Gastroesophageal sphincter (tissue), 4 donors: ENCODE data around the gene LIN37. TPM values are rescaled to one million over a fixed set of nuclear protein-coding genes. Genes with fewer than 3 reads are reported as not detected.

Source experiments
- ATAC-seq: fragments of 150-250 bp; one replicate; pipeline ENCODE4 v1.9.1; 2016; ENCODE audit warnings: mild to moderate bottlenecking, moderate library complexity
- H3K27ac ChIP-seq, 4 donors: fragments of 200-600 bp; sonication (generic) in 3 of 4; 1 replicate in 3 of 4; 2 replicates in 1 of 4; pipeline ENCODE4 v1.5.1; 2016 to 2019
- H3K27me3 ChIP-seq: fragments of 200-600 bp; sonication (generic); one replicate; pipeline ENCODE4 v1.5.1; 2019
- H3K36me3 ChIP-seq, 2 donors: fragments of 200-600 bp; sonication (generic); one replicate each; pipeline ENCODE4 v1.5.1; 2019; ENCODE audit warnings: control low read depth in 1 of 2
- H3K4me1 ChIP-seq, 3 donors: fragments of 200-600 bp; sonication (generic); 1 replicate in 2 of 3; 2 replicates in 1 of 3; pipeline ENCODE4 v1.5.1; 2016 to 2019; ENCODE audit warnings: control low read depth in 2 of 3
- H3K4me3 ChIP-seq, 2 donors: fragments of 200-600 bp; sonication (generic); one replicate each; pipeline ENCODE4 v1.5.1; 2019; ENCODE audit warnings: mild to moderate bottlenecking in 1 of 2, moderate library complexity in 1 of 2
- H3K9me3 ChIP-seq, 3 donors: fragments of 200-600 bp; sonication (generic); one replicate each; pipeline ENCODE4 v1.5.1; 2017 to 2019; ENCODE audit warnings: control low read depth in 2 of 3
- EP300 ChIP-seq: sonication (generic); formaldehyde crosslinking; IDR thresholded peaks from one replicate; pipeline ENCODE4 v1.6.1; 2017; ENCODE audit warnings: antibody characterized with exemption, mild to moderate bottlenecking
- POLR2A ChIP-seq, 2 donors: fragments of 450-650 bp; IDR thresholded peaks; one replicate each; pipeline ENCODE4 v1.6.1; 2017; ENCODE audit warnings: antibody characterized with exemption in 2 of 2, mild to moderate bottlenecking in 2 of 2, moderate library complexity in 1 of 2
- POLR2AphosphoS5 ChIP-seq: sonication (generic); formaldehyde crosslinking; IDR thresholded peaks from one replicate; pipeline ENCODE4 v1.6.1; 2017; ENCODE audit warnings: antibody characterized with exemption
- WGBS, 2 donors: methylation state at CpG; one replicate each; pipeline ENCODE4 v1.1.5; 2018; ENCODE audit warnings: low coverage in 1 of 2; 5-methylcytosine and 5-hydroxymethylcytosine counted together
- total RNA-seq, 4 donors: library from RNA; depleted of rRNA; stranded (reverse); fragments of >200 nt; gene quantifications; one replicate each; pipeline ENCODE4 v1.1.0, GENCODE V29; 2016
- TF ChIP-seq, protein P1 (sequence below), 4 experiments: fragments of 200-600 bp in 2 of 4; fragments of 450-650 bp in 2 of 4; sonication (generic) in 1 of 4; IDR thresholded peaks; one replicate each; pipeline ENCODE4 v1.5.1; 2017 to 2019; ENCODE audit warnings: antibody characterized with exemption in 4 of 4, mild to moderate bottlenecking in 2 of 4, moderate library complexity in 2 of 4

Gene LIN37
- total RNA-seq, 4 donors from 2014 or later = 14.4 to 29.4 (median 18.7) TPM

DNA sequence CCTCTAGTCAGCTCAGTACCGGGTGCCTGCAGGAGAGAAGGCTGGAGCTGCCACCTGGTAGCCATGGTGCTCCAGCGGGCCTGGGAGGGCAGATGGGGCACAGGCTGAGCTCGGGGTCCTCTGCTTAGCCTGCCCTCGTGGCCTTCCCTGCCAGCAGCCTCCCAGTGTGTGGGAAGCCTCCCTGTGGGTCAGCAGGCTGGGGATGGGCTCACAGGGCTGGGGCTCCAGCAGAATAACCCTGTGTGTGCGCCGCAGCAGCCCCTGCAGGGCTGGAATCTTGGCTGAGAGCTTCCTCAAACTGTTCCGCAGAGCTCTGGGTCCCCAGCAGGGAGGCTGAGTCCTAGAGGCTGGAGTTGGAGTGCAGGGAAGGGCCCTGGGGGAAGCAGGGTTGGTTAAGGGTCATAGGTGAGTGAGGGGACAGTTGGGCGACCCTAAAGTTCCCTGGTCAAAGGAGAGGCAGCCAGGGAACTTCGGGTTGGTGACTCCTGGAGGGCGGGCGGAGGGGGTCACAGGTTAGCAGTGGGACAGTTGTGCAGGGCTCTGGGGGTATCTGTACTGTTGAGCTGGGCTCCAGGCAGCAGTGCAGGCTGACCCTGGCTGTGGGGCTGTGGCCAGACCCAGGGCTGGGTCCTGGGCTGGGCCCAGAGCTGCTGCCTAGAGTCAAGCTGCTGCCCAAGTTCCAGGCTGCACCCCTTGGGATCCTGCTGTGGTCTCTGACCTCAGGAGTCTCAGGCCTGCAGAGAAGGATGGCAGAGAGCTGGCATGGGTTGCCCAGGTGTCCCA lies 41.0 kb downstream of the LIN37 start:
- WGBS, 2 donors = 88% methylated on average over 4 of the region's 11 CpGs; no CpG with 5 or more reads in 1 of the 2 donors
- H3K36me3 ChIP-seq = peaks cover 0 to 32% of the 10 kb centered on the region in 2 donors
- no peaks in the 10 kb centered on the region for H3K4me1 ChIP-seq
- no peak overlapping the region for H3K4me3 ChIP-seq
- ATAC-seq = no peak
- no peak for TF ChIP-seq POLR2A (IDR thresholded peaks at IDR 0.05)
- TF ChIP-seq POLR2AphosphoS5 = no peak
- no peak for TF ChIP-seq EP300
- TF ChIP-seq, protein P1, sequence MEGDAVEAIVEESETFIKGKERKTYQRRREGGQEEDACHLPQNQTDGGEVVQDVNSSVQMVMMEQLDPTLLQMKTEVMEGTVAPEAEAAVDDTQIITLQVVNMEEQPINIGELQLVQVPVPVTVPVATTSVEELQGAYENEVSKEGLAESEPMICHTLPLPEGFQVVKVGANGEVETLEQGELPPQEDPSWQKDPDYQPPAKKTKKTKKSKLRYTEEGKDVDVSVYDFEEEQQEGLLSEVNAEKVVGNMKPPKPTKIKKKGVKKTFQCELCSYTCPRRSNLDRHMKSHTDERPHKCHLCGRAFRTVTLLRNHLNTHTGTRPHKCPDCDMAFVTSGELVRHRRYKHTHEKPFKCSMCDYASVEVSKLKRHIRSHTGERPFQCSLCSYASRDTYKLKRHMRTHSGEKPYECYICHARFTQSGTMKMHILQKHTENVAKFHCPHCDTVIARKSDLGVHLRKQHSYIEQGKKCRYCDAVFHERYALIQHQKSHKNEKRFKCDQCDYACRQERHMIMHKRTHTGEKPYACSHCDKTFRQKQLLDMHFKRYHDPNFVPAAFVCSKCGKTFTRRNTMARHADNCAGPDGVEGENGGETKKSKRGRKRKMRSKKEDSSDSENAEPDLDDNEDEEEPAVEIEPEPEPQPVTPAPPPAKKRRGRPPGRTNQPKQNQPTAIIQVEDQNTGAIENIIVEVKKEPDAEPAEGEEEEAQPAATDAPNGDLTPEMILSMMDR (IDR thresholded peaks at IDR 0.05) = no peak
- H3K9me3 ChIP-seq = no peaks in the 10 kb centered on the region
- H3K27me3 ChIP-seq = peaks cover 29% of the 10 kb centered on the region
- H3K27ac ChIP-seq = no peak overlapping the region

DNA sequence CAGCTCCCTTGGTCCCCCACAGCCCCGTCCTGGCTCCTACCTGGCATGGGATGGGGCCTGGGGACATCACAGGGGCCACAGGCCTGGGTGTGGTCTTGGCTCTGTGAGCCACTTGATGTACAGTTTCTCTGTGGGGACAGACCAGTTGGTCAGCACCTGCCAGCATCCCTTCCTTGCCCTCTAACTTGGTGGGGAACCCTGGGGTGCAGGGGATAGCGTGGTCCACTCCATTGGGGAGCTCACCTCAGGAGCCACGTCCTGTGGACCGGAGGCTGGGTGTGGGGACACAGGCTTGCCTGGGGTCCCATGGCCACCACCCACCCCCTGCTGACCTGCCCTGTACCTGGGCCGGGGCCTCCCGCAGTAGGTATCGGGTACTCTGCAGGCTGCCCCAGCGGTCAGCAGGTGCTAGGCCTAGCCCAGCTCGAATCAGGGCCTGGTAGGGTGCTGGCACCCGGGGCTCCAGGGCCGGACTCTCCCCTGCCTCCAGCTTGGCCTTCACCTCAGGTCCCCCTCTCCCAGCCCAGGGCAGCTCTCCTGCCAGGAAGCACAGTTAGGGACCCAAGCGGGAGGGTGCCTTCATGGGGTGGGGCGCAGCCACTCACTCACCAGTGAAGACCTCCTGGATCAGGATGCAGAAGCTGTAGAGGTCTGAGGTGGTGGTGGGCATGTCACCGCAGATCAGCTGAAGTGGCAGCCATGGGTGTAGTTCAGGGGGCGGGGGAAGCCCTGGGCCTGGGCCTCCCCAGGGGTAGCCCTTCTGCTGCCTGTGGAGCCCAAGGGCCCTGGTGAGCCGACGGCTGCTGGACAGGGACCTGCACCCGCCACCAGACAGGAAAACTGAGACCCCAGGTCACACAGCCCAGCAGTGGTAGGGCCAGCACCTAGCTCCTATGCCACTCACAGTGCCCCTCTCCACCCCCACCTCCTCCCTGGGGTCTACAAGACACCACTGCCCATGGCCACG lies 41.9 kb downstream of the LIN37 start:
- TF ChIP-seq, protein P1 (IDR thresholded peaks at IDR 0.05) = no peak
- no peak for TF ChIP-seq EP300
- no peak for TF ChIP-seq POLR2AphosphoS5
- no peak for TF ChIP-seq POLR2A (IDR thresholded peaks at IDR 0.05)
- Histone ChIP-seq H3K4me3 (no peak overlapping the region), H3K9me3 (no peaks in the 10 kb centered on the region), H3K36me3 (peaks cover 0 to 23% of the 10 kb centered on the region in 2 donors), H3K27ac (no peak overlapping the region), H3K27me3 (peaks cover 31% of the 10 kb centered on the region), H3K4me1 (no peaks in the 10 kb centered on the region)
- ATAC-seq = no peak
- WGBS, 2 donors = no CpG with 5 or more reads among the region's 19 CpGs

DNA sequence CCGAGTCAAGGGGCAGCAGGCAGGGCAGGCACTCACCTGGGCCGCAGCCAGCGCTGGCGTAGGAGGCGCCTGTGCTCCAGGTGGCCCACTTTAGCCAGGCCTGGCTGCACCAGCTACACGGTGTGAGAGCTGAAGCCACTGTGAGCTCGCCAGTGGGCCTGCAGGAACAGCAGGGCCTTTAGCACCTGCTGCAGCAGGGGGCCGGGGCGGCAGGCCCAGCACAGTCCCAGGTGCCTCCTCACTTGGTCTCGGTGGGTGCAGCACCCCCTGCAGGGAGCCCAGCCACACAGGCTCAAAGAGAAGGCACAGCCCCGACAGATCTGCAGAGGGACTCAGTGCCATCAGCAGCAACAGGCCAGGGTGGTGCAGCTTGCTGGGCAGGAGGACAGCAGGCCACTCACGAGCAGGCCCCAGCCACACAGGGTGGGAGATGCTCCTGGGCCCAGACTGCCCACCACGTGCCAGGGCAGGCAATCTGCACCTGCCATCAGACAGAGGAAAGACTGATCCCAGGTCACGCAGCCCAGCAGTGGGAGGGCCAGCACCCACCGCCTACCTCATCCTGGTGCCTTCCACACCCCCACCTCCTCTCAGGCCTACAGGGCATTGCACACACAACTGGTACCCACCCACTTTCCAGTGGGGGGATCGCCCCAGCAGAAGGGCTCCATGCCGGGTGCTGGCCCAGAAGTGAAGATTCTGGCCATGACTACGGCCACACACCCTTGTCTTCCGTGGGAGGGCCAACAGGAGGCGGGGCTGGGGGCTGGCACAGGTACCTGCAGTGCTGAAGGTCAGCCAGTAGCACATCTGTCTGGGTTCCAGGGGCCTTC lies 42.8 kb downstream of the LIN37 start:
- no peak overlapping the region for H3K4me3 ChIP-seq
- no peak for TF ChIP-seq POLR2AphosphoS5
- TF ChIP-seq POLR2A (IDR thresholded peaks at IDR 0.05) = no peak
- TF ChIP-seq, protein P1 (IDR thresholded peaks at IDR 0.05) = no peak
- TF ChIP-seq EP300 = no peak
- H3K9me3 ChIP-seq = no peaks in the 10 kb centered on the region
- no peak overlapping the region for H3K27ac ChIP-seq
- no peaks in the 10 kb centered on the region for H3K4me1 ChIP-seq
- H3K36me3 ChIP-seq = peaks cover 0 to 14% of the 10 kb centered on the region in 2 donors
- H3K27me3 ChIP-seq = peaks cover 39% of the 10 kb centered on the region
- ATAC-seq = no peak
- WGBS, 2 donors = 20 to 50% methylated on average over 1 to 2 of the region's 20 CpGs

DNA sequence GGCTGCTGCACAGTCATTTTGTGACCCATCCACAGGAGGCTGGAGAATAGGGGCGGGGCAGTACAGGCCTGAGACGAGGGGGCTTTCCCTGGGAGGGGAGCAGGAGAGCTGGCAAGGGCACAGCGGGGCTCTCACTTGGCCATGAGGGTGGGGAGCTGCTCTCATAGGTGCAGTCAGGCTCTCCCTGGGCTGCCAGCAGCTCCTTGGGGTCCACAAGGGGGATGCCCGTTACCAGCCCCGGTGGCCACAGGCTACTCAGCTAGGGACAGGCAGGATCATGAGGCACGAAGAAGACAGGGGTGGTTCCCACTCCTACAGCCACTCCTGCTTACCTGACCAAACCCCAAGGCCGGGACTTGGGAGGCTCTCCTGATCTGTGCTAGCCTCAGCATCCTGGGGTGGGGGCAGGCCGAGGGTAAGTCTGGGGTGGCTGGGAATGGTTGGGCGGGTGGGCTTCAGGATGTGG lies 43.5 kb downstream of the LIN37 start:
- Histone ChIP-seq H3K4me1 (no peaks in the 10 kb centered on the region), H3K4me3 (no peak overlapping the region), H3K27ac (no peak overlapping the region), H3K27me3 (peaks cover 45% of the 10 kb centered on the region), H3K9me3 (no peaks in the 10 kb centered on the region), H3K36me3 (peaks cover 0 to 9% of the 10 kb centered on the region in 2 donors)
- WGBS, 2 donors = no CpG with 5 or more reads among the region's 9 CpGs
- no peak for ATAC-seq
- TF ChIP-seq, protein P1 (IDR thresholded peaks at IDR 0.05) = no peak
- no peak for TF ChIP-seq EP300
- no peak for TF ChIP-seq POLR2AphosphoS5
- no peak for TF ChIP-seq POLR2A (IDR thresholded peaks at IDR 0.05)
